IgD-negative memory B cell (primary cell): ENCODE measurements around the gene PRR27. TPM values are rescaled to one million over a fixed set of nuclear protein-coding genes. Genes with fewer than 3 reads are reported as not detected.
"Not testable (repeated sequence)": the region's sequence is repeated elsewhere in the genome, so short reads cannot be mapped to it uniquely, and the experiment has no call there.

Source experiments
- H3K27ac Mint-ChIP-seq, 3 donors: one replicate each; pipeline ENCODE4 v1.8.0; 2020 to 2022; ENCODE audit warnings: mild to moderate bottlenecking in 3 of 3, mixed read lengths in 3 of 3, moderate library complexity in 1 of 3
- H3K27me3 Mint-ChIP-seq: one replicate; pipeline ENCODE4 v1.8.0; 2021; ENCODE audit warnings: mixed read lengths
- H3K36me3 Mint-ChIP-seq: one replicate; pipeline ENCODE4 v1.8.0; 2020; ENCODE audit warnings: mild to moderate bottlenecking, mixed read lengths
- H3K4me1 Mint-ChIP-seq, 3 donors: one replicate each; pipeline ENCODE4 v1.8.0; 2020 to 2022; ENCODE audit warnings: mixed read lengths in 3 of 3, mild to moderate bottlenecking in 1 of 3
- H3K4me3 Mint-ChIP-seq, 4 donors: one replicate each; pipeline ENCODE4 v1.8.0; 2020 to 2022; ENCODE audit warnings: mild to moderate bottlenecking in 4 of 4, mixed read lengths in 4 of 4, moderate library complexity in 3 of 4
- H3K9me3 Mint-ChIP-seq, 3 donors: one replicate each; pipeline ENCODE4 v1.8.0; 2020 to 2021; ENCODE audit warnings: mixed read lengths in 3 of 3, mild to moderate bottlenecking in 1 of 3
- polyA plus RNA-seq: library from polyadenylated mRNA; unstranded; fragments of 300-500 nt; fragmentation: Illumina TruSeq; gene quantifications from one replicate; pipeline ENCODE4 v1.2.3, GENCODE V29; 2021

Gene PRR27
- polyA plus RNA-seq, 1 donor from 2014 or later, result not detected

- Mint-ChIP-seq H3K27ac (no peak overlapping the region), H3K9me3 (no peaks in the 10 kb centered on the region), H3K4me3 (no peak overlapping the region), H3K36me3 (no peaks in the 10 kb centered on the region), H3K4me1 (no peaks in the 10 kb centered on the region), H3K27me3 (no peaks in the 10 kb centered on the region)
Observed at GRCh38 chr4:70183940-70184246, 29.9 kb downstream of the PRR27 start.

GRCh38 chr4:70187216-70187615 lies 33.2 kb downstream of the PRR27 start:
- Mint-ChIP-seq H3K9me3 (peaks cover 0 to 4% (median 0%) of the 10 kb centered on the region in 3 donors), H3K4me3 (no peak overlapping the region), H3K27ac (no peak overlapping the region), H3K4me1 (no peaks in the 10 kb centered on the region), H3K27me3 (no peaks in the 10 kb centered on the region), H3K36me3 (no peaks in the 10 kb centered on the region)

- Mint-ChIP-seq H3K27me3 (no peaks in the 10 kb centered on the region), H3K27ac (no peak overlapping the region), H3K4me1 (no peaks in the 10 kb centered on the region), H3K9me3 (peaks cover 0 to 4% (median 0%) of the 10 kb centered on the region in 3 donors), H3K4me3 (no peak overlapping the region), H3K36me3 (no peaks in the 10 kb centered on the region)
Observed at GRCh38 chr4:70190579-70190978, 36.5 kb downstream of the PRR27 start.

- H3K9me3 Mint-ChIP-seq, result peaks cover 0 to 4% (median 0%) of the 10 kb centered on the region in 3 donors
- no peak overlapping the region for H3K27ac Mint-ChIP-seq
- no peaks in the 10 kb centered on the region for H3K27me3 Mint-ChIP-seq
- H3K4me3 Mint-ChIP-seq, result no peak overlapping the region
- H3K4me1 Mint-ChIP-seq, result no peaks in the 10 kb centered on the region
- no peaks in the 10 kb centered on the region for H3K36me3 Mint-ChIP-seq
Observed at GRCh38 chr4:70191647-70192046, 37.6 kb downstream of the PRR27 start.

GRCh38 chr4:70192895-70193294 lies 38.9 kb downstream of the PRR27 start:
- no peak overlapping the region for H3K27ac Mint-ChIP-seq
- H3K4me1 Mint-ChIP-seq, result no peaks in the 10 kb centered on the region
- H3K9me3 Mint-ChIP-seq, result peaks cover 0 to 4% (median 0%) of the 10 kb centered on the region in 3 donors
- no peaks in the 10 kb centered on the region for H3K36me3 Mint-ChIP-seq
- H3K4me3 Mint-ChIP-seq, result no peak overlapping the region
- H3K27me3 Mint-ChIP-seq, result no peaks in the 10 kb centered on the region

GRCh38 chr4:70195425-70195824 lies 41.4 kb downstream of the PRR27 start, which contains the start of gene ODAM:
ODAM (plus strand) TSS chr4:70195725; CDS start chr4:70196544, 819 bp downstream.
- no peak within 1 kb of the TSS for H3K27ac Mint-ChIP-seq
- H3K4me3 Mint-ChIP-seq, result no peak within 1 kb of the TSS
- H3K27me3 Mint-ChIP-seq, result no peaks in the 10 kb centered on the region
- H3K36me3 Mint-ChIP-seq, result no peaks in the 10 kb centered on the region
- H3K4me1 Mint-ChIP-seq, result no peaks in the 10 kb centered on the region
- peaks cover 0 to 4% (median 0%) of the 10 kb centered on the region in 3 donors for H3K9me3 Mint-ChIP-seq

GRCh38 chr4:70196857-70197256 lies 42.8 kb downstream of the PRR27 start:
- H3K4me3 Mint-ChIP-seq, result no peak overlapping the region
- no peaks in the 10 kb centered on the region for H3K9me3 Mint-ChIP-seq
- no peaks in the 10 kb centered on the region for H3K27me3 Mint-ChIP-seq
- no peaks in the 10 kb centered on the region for H3K36me3 Mint-ChIP-seq
- no peak overlapping the region for H3K27ac Mint-ChIP-seq
- H3K4me1 Mint-ChIP-seq, result no peaks in the 10 kb centered on the region

- Mint-ChIP-seq H3K9me3 (no peaks in the 10 kb centered on the region), H3K36me3 (no peaks in the 10 kb centered on the region), H3K4me1 (no peaks in the 10 kb centered on the region), H3K27me3 (no peaks in the 10 kb centered on the region), H3K4me3 (no peak overlapping the region), H3K27ac (no peak overlapping the region)
Observed at GRCh38 chr4:70197842-70198241, 43.8 kb downstream of the PRR27 start.

GRCh38 chr4:70203601-70204000 lies 49.6 kb downstream of the PRR27 start:
- H3K36me3 Mint-ChIP-seq, result no peaks in the 10 kb centered on the region
- H3K4me1 Mint-ChIP-seq, result no peaks in the 10 kb centered on the region
- H3K4me3 Mint-ChIP-seq, result no peak overlapping the region
- H3K27me3 Mint-ChIP-seq, result no peaks in the 10 kb centered on the region
- H3K9me3 Mint-ChIP-seq, result peaks cover 0 to 3% (median 0%) of the 10 kb centered on the region in 3 donors
- no peak overlapping the region for H3K27ac Mint-ChIP-seq

GRCh38 chr4:70212752-70213151 lies 58.7 kb downstream of the PRR27 start:
- not testable (repeated sequence) for H3K4me1 Mint-ChIP-seq, H3K4me3 Mint-ChIP-seq

More at GRCh38 chr4:70212752-70213151, 58.7 kb downstream of the PRR27 start:
- H3K27me3 Mint-ChIP-seq, H3K9me3 Mint-ChIP-seq, H3K36me3 Mint-ChIP-seq, H3K27ac Mint-ChIP-seq: not testable (repeated sequence)

Other genes with a start within 250 kb of the PRR27 start
- not detected for gene CSN1S1, start 223.2 kb upstream of the PRR27 start, polyA plus RNA-seq
- gene CSN2, start 188.5 kb upstream of the PRR27 start, polyA plus RNA-seq, result not detected
- gene STATH, start 158.3 kb upstream of the PRR27 start, polyA plus RNA-seq, result not detected
- gene HTN3, start 125.8 kb upstream of the PRR27 start, polyA plus RNA-seq, result not detected
- not detected for gene HTN1, start 103.8 kb upstream of the PRR27 start, polyA plus RNA-seq
- not detected for gene ODAM, start 41.5 kb downstream of the PRR27 start, polyA plus RNA-seq
- gene FDCSP, start 71.9 kb downstream of the PRR27 start, polyA plus RNA-seq, result not detected
- gene CSN3, start 88.4 kb downstream of the PRR27 start, polyA plus RNA-seq, result not detected
- gene CABS1, start 180.7 kb downstream of the PRR27 start, polyA plus RNA-seq, result not detected
- gene SMR3A, start 206.5 kb downstream of the PRR27 start, polyA plus RNA-seq, result not detected
- not detected for gene SMR3B, start 228.9 kb downstream of the PRR27 start, polyA plus RNA-seq
- not detected for gene OPRPN, start 243.7 kb downstream of the PRR27 start, polyA plus RNA-seq